HG02973 (cell line): ENCODE results near the gene SLCO4A1.
A peak's percentile ranks its signal among the peaks of the same experiment; 100 is the strongest.

ENCODE experiments used
- ATAC-seq: cut with Tn5 transposase; IDR thresholded peaks from one replicate; pipeline ENCODE4 v1.9.1; 2021; ENCODE audit warnings: moderate library complexity; ENCODE audit not compliant: unreplicated experiment

SLCO4A1 gene

DNA sequence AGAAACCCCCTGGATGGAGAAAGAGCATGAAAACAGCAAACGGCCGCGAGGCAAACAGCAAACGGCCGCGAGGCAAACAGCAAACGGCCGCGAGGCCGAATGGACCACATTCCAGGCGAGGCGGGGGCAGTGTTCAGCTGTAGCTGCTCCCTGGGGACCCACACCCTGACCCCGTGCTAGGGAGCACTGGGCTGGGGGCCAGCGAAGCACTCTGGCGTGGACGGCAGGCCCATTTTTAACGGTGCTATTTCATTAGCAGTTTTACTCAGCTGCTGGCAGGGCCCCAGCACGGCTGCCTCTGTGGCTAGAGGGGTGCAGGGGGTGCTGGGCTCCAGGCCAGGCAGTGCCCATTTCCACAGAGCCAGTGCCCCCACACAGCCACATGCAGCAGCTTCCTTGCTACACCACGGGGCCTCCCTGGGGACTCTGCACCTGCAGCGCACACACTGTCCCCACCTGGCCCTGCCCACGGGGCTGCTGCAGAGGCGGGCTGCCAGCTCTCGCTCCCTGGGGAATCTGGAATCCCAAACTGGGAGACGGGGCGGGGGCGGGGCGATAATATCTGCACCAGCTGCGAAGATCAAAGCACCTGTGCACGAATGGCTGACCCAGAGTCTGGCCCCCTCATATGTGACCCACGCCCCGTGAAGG is 35.6 kb upstream of the SLCO4A1 start:
- no peak for ATAC-seq

GRCh38 chr20:62607366-62608217 is 34.7 kb upstream of the SLCO4A1 start:
- no peak for ATAC-seq

DNA sequence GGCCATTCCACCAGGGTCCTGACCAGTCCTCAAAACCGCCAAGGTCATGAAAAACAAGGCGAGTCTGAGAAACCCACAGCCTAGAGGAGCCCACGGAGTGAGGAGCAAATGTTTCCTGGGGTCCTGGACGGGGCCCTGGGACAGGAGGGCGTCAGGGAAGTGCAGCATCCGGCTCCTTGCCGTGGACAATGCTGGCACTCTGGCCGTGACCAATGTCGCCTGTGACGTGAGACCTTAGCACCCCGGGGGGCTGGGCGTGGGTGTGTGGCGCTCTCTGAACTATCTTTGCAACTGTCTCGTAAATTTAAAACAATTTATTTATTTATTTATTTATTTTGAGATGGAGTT is 34.1 kb upstream of the SLCO4A1 start:
- no peak for ATAC-seq

DNA sequence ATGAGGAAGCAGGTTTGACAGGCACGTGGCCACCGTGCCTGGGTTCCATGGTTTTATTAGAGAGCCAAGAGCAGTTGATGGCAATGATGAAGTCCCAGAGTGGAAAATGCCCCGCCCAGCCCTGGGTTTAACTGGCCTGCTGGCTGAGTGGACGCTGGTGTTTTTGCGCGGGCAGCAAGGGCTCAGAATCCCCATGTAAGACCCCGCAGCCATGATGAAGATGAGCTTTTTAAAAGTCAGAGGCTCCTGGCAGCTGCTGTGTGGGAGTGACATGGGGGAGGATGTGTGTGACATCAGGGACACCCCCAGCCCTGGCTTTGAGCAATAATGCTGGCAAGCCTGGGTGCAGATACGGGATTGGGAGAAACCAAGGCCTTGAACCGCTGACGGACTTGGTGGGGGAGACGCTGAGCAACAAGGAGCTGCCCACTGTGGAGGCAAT is 33.0 kb upstream of the SLCO4A1 start:
- no peak for ATAC-seq

DNA sequence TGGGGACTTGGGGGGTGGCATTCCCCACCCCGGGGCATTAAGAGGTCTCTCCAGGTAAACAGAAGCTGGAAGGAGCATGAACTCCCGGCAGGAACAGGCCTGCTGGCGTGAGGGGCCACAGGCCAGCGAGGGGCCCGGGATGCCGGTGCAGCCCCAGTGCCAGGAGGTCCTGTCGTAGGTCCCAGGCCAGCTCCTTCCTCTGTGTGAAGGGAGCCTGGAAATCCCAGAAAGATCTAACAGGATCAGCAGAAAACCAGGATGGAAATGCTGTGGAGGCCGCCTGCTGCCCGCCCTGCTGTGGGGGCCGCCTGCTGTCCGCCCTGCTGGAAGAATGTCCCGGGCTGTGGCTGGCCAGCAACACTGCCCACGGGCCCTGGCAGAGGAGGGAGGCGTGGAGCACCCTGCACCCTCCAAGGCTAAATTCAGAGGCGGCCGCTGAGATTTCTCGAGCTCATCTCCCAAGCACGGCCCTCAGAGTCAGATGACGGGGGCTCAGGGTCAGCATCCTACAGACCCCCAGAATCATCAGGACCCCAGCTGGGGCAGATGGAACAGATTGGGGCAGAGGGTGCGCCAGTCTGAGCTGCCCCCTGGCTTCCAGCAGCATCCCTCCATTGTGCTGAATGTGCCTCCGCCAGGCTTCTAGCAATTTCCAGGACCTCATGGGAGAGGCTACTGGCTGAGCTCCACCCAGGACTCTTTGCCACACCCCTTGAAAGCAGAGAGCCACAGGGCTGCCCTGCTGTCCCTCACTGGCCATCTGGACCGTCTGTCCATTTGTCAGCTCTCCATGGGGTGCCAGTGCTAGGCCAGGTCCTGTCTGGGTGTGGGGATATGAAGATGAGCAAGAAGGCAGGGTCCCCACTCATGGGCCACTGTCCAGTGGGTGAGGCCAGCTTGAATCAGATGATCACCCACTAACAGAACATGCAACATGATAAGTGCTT is 32.2 kb upstream of the SLCO4A1 start:
- no peak for ATAC-seq

- ATAC-seq = no peak
Measured at GRCh38 chr20:62611012-62611411, 31.3 kb upstream of the SLCO4A1 start.

- no peak for ATAC-seq
Measured at GRCh38 chr20:62611819-62612218, 30.5 kb upstream of the SLCO4A1 start.

- no peak for ATAC-seq
Measured at GRCh38 chr20:62614085-62614960, 28.0 kb upstream of the SLCO4A1 start.

DNA sequence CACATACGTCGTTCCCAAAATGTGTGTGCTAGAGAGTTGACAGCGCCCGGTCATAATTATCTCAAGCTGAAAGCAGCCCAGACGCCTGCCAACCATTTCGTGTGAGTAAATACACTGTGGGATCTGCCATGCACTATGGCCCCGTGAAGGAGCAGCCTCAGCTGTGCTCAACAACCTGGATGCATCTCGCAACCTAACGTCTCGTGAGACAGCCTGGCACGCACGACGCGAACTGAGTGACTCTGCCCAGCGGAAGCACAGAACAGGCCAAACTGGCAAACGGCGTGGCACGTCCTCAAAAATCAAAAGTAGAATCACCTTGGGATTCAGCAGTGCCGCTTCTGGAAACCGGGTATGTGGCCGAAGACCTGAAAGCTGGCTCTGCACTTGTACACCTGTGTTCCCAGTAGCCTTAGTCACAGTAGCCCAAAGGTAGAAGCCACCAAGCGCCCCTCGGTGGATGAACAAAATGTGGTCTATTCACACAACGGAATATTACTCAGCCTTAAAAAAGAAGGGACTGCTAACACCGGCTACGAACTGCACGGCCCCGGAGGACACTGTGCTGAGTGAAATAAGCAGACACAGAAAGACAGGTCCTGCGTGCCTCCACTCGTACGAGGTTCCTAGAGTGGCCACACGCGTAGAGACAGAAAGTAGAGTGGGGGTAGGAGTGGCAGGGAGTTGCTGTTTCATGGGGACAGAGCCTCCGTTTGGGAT is 27.2 kb upstream of the SLCO4A1 start:
- no peak for ATAC-seq

- no peak for ATAC-seq
Measured at GRCh38 chr20:62615750-62616251, 26.5 kb upstream of the SLCO4A1 start.

- peak; percentile 52 for ATAC-seq
Measured at GRCh38 chr20:62616728-62617621, 25.3 kb upstream of the SLCO4A1 start.

- ATAC-seq = no peak
Measured at GRCh38 chr20:62617711-62618483, 24.4 kb upstream of the SLCO4A1 start.

DNA sequence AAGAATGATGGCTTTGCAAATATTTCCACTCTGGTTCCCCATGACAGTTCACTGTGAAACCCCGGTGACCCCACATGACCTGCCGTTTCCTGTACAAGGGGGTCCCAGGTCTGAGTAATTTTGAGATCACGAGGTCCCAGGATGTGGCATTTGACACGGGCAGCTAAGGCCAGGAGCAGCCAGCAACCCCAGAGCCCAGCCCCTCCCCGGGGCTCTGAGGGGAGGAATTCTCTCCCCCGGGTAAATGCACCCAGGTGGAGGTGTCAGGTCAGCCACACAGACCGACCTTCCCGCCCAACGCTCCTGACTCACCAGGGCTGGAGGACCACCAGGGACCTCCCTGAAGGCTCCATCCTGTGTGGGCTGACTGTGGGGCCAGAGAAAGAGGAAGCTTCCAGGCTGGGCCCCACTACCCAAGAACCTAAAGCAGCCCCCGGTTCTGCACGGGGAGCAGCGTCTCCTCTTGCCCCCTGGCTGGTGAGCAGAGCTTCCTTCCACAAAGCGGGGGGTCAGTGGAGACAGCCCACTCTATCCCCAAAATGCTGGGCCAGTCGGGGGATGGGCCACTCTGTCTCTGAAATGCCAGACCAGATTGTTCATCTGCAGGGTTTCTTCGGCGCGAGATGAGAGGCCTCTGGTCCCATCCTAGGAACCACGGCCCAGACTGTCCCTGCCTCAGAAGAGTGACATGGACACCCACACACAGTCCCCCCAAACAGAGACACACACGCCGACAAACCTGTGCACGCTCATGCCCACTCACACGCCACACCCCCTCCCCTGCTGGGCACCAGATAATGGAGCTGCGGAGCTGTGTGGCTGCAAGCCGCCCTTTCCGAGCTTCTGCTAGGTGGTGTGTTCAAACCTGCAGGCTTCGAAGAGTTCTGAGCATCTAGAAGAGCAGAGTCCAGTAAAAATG is 23.4 kb upstream of the SLCO4A1 start:
- ATAC-seq = no peak

GRCh38 chr20:62620625-62621024 is 21.7 kb upstream of the SLCO4A1 start:
- ATAC-seq = no peak

- no peak for ATAC-seq
Measured at GRCh38 chr20:62621251-62622110, 20.8 kb upstream of the SLCO4A1 start.
